ENCODE results near the gene USP44. TPM values are rescaled to one million over a fixed set of nuclear protein-coding genes. Genes with fewer than 3 reads are reported as not detected.

The USP44 gene
- total RNA-seq, 1 donor from 2014 or later: not detected

DNA sequence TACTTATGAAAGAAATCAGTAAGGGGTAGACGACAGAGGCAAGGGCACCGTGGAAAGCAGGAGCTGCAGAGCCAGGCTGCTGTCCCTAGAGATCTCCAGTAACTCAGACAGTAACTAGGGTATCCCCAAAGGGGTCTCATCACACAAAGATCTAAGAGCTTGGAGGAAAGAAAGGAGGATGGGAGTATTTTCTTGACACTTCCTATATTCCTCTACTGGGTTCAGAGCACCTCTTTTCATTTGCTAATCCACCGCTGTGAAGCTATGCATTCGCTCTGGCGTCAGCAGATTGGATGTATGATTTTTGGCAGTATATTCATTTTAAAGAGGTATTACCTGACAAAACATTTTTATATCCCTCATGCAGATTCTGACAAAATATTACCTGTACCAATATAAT lies 12.6 kb downstream of the USP44 start:
- Mint-ChIP-seq H3K9me3 (ENCODE audit: low read depth) (no peaks in the 10 kb centered on the region), H3K36me3 (ENCODE audit: low read depth) (no peaks in the 10 kb centered on the region), H3K27me3 (ENCODE audit: low read depth) (peaks cover 5% of the 10 kb centered on the region), H3K4me1 (ENCODE audit: low read depth) (peaks cover 5% of the 10 kb centered on the region), H3K4me3 (ENCODE audit: unreplicated experiment) (no peak overlapping the region), H3K27ac (ENCODE audit: unreplicated experiment) (no peak overlapping the region)
- DNase-seq (ENCODE audit: low spot score): no peak
- TF ChIP-seq CTCF (IDR thresholded peaks at IDR 0.05): no peak

DNA sequence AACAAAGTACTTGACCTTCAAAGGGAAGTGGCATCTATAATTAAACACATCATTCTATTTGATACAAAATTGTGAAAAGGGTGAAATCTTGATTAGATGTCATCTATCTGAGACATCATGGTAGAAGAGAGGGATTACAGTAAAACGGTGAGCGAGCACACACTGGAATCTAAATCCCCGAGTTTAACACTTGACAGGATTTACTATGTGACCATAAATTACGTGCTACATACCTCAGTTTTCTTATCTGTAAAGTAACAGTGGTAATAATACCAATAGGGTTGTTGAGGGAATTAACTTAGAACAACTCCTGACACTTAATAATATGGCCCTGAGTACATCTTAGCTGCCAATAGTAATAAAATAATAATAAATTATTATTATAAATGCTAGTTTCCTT lies 13.3 kb downstream of the USP44 start:
- peaks cover 5% of the 10 kb centered on the region for H3K4me1 Mint-ChIP-seq (ENCODE audit: low read depth)
- no peak for TF ChIP-seq CTCF (IDR thresholded peaks at IDR 0.05)
- H3K9me3 Mint-ChIP-seq (ENCODE audit: low read depth): no peaks in the 10 kb centered on the region
- peaks cover 5% of the 10 kb centered on the region for H3K27me3 Mint-ChIP-seq (ENCODE audit: low read depth)
- H3K4me3 Mint-ChIP-seq (ENCODE audit: unreplicated experiment): no peak overlapping the region
- no peak for DNase-seq (ENCODE audit: low spot score)
- H3K27ac Mint-ChIP-seq (ENCODE audit: unreplicated experiment): no peak overlapping the region
- no peaks in the 10 kb centered on the region for H3K36me3 Mint-ChIP-seq (ENCODE audit: low read depth)

DNA sequence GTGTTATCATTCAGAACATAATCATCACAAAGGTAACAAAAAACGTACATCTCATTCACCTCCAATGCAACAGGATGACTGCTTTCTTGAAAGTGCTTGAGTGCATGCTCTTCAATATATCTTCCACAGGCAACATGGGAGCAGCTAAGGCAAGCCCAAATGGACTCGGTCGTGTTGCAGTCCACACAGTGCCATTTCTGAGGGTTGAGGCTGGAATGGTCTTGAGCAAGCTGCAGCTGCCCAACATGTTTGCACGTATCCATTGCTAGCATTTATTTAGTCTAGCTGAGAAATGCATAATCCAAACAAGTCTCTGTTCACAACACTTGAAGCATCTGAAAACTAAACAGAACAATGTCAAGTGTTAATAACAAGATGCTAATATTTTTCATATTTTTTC lies 17.3 kb downstream of the USP44 start:
- Mint-ChIP-seq H3K27me3 (ENCODE audit: low read depth) (no peaks in the 10 kb centered on the region), H3K4me3 (ENCODE audit: unreplicated experiment) (no peak overlapping the region), H3K36me3 (ENCODE audit: low read depth) (no peaks in the 10 kb centered on the region), H3K27ac (ENCODE audit: unreplicated experiment) (no peak overlapping the region), H3K9me3 (ENCODE audit: low read depth) (no peaks in the 10 kb centered on the region), H3K4me1 (ENCODE audit: low read depth) (peaks cover 5% of the 10 kb centered on the region)
- TF ChIP-seq CTCF (IDR thresholded peaks at IDR 0.05): no peak
- no peak for DNase-seq (ENCODE audit: low spot score)

DNA sequence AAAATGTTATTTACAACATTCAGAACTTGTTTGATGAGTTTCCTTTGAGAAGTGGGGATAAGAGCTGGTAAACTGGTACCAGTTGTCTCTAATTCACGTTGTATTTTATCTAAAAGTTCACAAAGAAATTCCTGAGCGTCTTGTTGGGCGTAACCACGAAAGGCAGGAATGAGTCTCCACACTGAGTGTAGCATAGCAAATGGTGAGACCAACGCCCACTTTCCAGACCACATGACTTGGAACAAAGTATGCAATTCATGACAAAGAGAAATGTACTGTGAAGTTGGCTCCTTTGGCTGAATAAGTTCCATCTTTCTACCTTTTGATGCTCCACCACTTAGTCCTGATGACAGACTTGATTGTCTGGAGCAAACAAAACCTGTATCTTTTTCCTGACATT lies 18.4 kb downstream of the USP44 start:
- Mint-ChIP-seq H3K36me3 (ENCODE audit: low read depth) (no peaks in the 10 kb centered on the region), H3K27ac (ENCODE audit: unreplicated experiment) (no peak overlapping the region), H3K4me3 (ENCODE audit: unreplicated experiment) (no peak overlapping the region)

DNA sequence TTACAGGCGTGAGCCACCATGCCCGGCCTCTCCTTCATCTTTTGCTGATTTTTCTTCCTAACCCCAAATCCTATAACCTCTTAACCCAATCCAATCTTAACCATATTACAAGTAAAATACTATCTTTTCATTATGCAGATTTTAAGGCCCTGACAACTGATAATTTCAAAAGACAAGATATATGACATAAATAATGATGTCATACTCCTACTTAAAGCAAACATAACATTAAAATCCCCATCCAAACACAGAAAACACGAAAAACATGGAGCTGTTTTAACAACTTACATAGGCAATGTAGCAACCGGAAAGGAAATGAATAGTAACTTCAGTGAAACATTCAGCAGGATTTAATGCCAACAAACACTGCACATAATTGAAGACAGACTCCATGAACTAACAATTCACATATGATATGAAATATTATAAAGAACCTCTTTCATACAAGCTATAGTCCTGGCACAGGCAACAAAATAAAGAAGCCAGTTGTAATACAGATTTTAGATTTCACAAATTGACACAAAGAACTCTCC lies 21.5 kb downstream of the USP44 start:
- H3K36me3 Mint-ChIP-seq (ENCODE audit: low read depth): no peaks in the 10 kb centered on the region
- no peaks in the 10 kb centered on the region for H3K27me3 Mint-ChIP-seq (ENCODE audit: low read depth)
- no peak for DNase-seq (ENCODE audit: low spot score)
- no peaks in the 10 kb centered on the region for H3K9me3 Mint-ChIP-seq (ENCODE audit: low read depth)
- TF ChIP-seq CTCF (IDR thresholded peaks at IDR 0.05): no peak
- no peak overlapping the region for H3K4me3 Mint-ChIP-seq (ENCODE audit: unreplicated experiment)
- no peak overlapping the region for H3K27ac Mint-ChIP-seq (ENCODE audit: unreplicated experiment)
- H3K4me1 Mint-ChIP-seq (ENCODE audit: low read depth): peaks cover 5% of the 10 kb centered on the region

More for the DNA sequence above, 18.4 kb downstream of the USP44 start:
- Mint-ChIP-seq H3K27me3 (ENCODE audit: low read depth) (no peaks in the 10 kb centered on the region), H3K9me3 (ENCODE audit: low read depth) (no peaks in the 10 kb centered on the region), H3K4me1 (ENCODE audit: low read depth) (peaks cover 5% of the 10 kb centered on the region)
- TF ChIP-seq CTCF (IDR thresholded peaks at IDR 0.05): no peak
- DNase-seq (ENCODE audit: low spot score): no peak

Measured in chondrocyte (in vitro differentiated cells).